Osteoblast (primary cell): ENCODE data around the gene ARNT2. TPM values are rescaled to one million over a fixed set of nuclear protein-coding genes. Genes with fewer than 3 reads are reported as not detected.

Experiments
- DNase-seq: peaks from one replicate; pipeline ENCODE4 v3.0.0; 2011; ENCODE audit warnings: low spot score, mixed read lengths; ENCODE audit not compliant: insufficient read length; ENCODE audit errors: missing footprints
- H2AFZ ChIP-seq: 2 replicates; pipeline ENCODE4 v1.6.0; 2011; ENCODE audit warnings: mild to moderate bottlenecking, low read length
- H3K27ac ChIP-seq: 2 replicates; pipeline ENCODE4 v1.5.1; 2011; ENCODE audit warnings: mild to moderate bottlenecking, low read depth, low read length, moderate library complexity
- H3K27me3 ChIP-seq: 2 replicates; pipeline ENCODE4 v1.6.0; 2012; ENCODE audit warnings: mild to moderate bottlenecking, control low read depth, inconsistent platforms, low read length, moderate library complexity; ENCODE audit not compliant: insufficient read depth
- H3K36me3 ChIP-seq: 2 replicates; pipeline ENCODE4 v1.5.1; 2011; ENCODE audit warnings: mild to moderate bottlenecking, low read length, control low read depth, moderate library complexity; ENCODE audit not compliant: insufficient read depth
- H3K4me1 ChIP-seq: 2 replicates; pipeline ENCODE4 v1.5.1; 2011; ENCODE audit warnings: mild to moderate bottlenecking, low read length, control low read depth, moderate library complexity; ENCODE audit not compliant: insufficient read depth
- H3K4me2 ChIP-seq: 2 replicates; pipeline ENCODE4 v1.6.0; 2011; ENCODE audit warnings: mild to moderate bottlenecking, low read length; ENCODE audit not compliant: insufficient read depth
- H3K4me3 ChIP-seq: fragments of 200-600 bp; sonication (generic); 3 replicates; pipeline ENCODE4 v1.5.1; 2012; ENCODE audit warnings: mild to moderate bottlenecking, low read length, inconsistent platforms; ENCODE audit not compliant: insufficient read depth
- H3K79me2 ChIP-seq: 2 replicates; pipeline ENCODE4 v1.6.0; 2012; ENCODE audit warnings: mild to moderate bottlenecking, low read length, control low read depth, inconsistent platforms; ENCODE audit not compliant: insufficient read depth
- H3K9me3 ChIP-seq: 2 replicates; pipeline ENCODE4 v1.5.1; 2011; ENCODE audit warnings: low read depth, low read length, control low read depth
- H4K20me1 ChIP-seq: 2 replicates; pipeline ENCODE4 v1.6.0; 2012; ENCODE audit warnings: mild to moderate bottlenecking, low read length, control low read depth; ENCODE audit not compliant: insufficient read depth
- total RNA-seq: library from RNA; depleted of rRNA; stranded (reverse); fragments of >200 nt; gene quantifications from 2 replicates; pipeline ENCODE4 v1.2.3, GENCODE V29; 2012
- TF ChIP-seq, protein P1 (sequence below): IDR thresholded peaks from 2 replicates; pipeline ENCODE4 v1.5.1; 2011; ENCODE audit warnings: mild to moderate bottlenecking, low read depth, low read length, moderate library complexity; ENCODE audit errors: extremely low read depth

Gene ARNT2
- total RNA-seq, 1 donor: 30.0 TPM

DNA sequence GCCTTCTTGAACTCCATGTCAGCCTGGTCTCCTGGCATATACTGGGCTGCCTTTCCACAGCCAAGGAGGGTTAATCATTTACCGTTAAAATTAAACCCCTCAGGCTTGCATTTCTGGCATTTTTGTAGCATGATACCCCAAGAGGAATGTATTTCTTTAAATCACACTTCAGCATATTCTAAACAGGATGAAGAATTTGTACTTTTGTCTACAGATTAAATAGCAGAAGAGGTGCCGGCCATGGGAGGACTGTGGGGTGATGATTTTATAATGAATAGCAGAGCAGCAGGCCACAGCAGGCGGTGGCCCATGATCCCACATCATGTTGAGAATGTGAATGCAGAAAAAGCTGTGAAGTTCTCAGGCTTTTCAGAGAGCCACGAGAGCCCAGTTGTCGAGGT, 90.2 kb downstream of the ARNT2 start:
- H3K9me3 ChIP-seq: no peaks in the 10 kb centered on the region
- H2AFZ ChIP-seq: no peak overlapping the region
- no peaks in the 10 kb centered on the region for H3K79me2 ChIP-seq
- no peak overlapping the region for H3K4me3 ChIP-seq
- H3K27me3 ChIP-seq: no peaks in the 10 kb centered on the region
- TF ChIP-seq, protein P1, sequence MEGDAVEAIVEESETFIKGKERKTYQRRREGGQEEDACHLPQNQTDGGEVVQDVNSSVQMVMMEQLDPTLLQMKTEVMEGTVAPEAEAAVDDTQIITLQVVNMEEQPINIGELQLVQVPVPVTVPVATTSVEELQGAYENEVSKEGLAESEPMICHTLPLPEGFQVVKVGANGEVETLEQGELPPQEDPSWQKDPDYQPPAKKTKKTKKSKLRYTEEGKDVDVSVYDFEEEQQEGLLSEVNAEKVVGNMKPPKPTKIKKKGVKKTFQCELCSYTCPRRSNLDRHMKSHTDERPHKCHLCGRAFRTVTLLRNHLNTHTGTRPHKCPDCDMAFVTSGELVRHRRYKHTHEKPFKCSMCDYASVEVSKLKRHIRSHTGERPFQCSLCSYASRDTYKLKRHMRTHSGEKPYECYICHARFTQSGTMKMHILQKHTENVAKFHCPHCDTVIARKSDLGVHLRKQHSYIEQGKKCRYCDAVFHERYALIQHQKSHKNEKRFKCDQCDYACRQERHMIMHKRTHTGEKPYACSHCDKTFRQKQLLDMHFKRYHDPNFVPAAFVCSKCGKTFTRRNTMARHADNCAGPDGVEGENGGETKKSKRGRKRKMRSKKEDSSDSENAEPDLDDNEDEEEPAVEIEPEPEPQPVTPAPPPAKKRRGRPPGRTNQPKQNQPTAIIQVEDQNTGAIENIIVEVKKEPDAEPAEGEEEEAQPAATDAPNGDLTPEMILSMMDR: no peak
- H3K4me2 ChIP-seq: no peak overlapping the region
- no peaks in the 10 kb centered on the region for H3K36me3 ChIP-seq
- H4K20me1 ChIP-seq: no peaks in the 10 kb centered on the region
- H3K4me1 ChIP-seq: peaks cover 40% of the 10 kb centered on the region
- H3K27ac ChIP-seq: peak overlapping the region; percentile 59
- no peak for DNase-seq

DNA sequence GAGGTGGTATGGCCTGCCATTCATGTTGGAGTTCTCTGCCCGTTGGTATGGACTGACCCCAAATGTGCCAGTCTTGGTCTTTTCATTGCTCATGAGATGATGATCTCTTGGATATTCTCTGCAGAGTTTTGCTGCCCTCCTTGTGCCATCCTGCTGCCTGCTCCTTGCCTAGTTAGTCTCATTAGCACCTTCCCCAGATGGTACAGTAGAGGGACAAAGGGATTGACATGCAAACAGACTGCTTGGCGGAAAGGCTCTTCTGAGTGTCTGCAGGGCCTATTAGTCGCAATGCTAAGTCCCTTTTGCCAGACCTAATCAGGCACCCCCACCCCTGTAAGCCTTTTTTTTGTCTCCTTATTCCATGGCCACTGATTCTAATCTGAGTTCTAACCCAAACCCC, 90.6 kb downstream of the ARNT2 start:
- Histone ChIP-seq H3K9me3 (no peaks in the 10 kb centered on the region), H2AFZ (no peak overlapping the region), H3K4me3 (no peak overlapping the region), H3K4me1 (peaks cover 36% of the 10 kb centered on the region), H4K20me1 (no peaks in the 10 kb centered on the region), H3K4me2 (no peak overlapping the region), H3K36me3 (no peaks in the 10 kb centered on the region), H3K27ac (peak overlapping the region; percentile 59), H3K27me3 (no peaks in the 10 kb centered on the region), H3K79me2 (no peaks in the 10 kb centered on the region)
- TF ChIP-seq, protein P1: no peak
- no peak for DNase-seq

DNA sequence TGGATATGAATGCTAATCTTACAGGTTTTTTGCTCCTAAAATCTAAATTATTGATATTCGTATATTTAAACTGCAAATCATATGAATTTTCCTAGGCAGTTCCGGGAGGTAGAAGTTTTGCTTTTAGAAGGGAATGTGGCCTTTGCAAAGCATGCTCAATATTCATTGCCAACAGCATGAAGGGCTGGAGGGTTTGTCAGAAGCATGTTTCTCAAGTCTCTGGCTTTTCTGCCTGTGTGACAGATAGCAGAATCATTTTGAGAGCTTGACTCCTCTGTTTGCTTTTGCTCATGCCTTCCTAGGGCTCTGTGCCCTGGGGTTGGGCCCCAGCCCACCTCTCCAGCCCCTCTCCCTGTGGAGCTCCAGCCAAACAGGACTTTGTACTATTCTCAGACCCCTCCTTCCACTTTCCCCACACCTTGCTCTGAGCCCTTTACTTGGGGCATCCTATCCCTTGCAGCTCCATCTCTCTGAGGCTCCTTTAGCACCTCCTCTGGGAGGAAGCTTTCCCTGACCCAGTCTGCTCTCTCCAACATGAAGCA, 91.3 kb downstream of the ARNT2 start:
- no peak for DNase-seq
- H3K27me3 ChIP-seq: no peaks in the 10 kb centered on the region
- peaks cover 31% of the 10 kb centered on the region for H3K4me1 ChIP-seq
- H3K36me3 ChIP-seq: no peaks in the 10 kb centered on the region
- peak overlapping the region; percentile 9 for H2AFZ ChIP-seq
- H4K20me1 ChIP-seq: no peaks in the 10 kb centered on the region
- H3K4me2 ChIP-seq: no peak overlapping the region
- no peak overlapping the region for H3K4me3 ChIP-seq
- H3K9me3 ChIP-seq: no peaks in the 10 kb centered on the region
- H3K27ac ChIP-seq: peak overlapping the region; percentile 59
- H3K79me2 ChIP-seq: no peaks in the 10 kb centered on the region
- TF ChIP-seq, protein P1: no peak

DNA sequence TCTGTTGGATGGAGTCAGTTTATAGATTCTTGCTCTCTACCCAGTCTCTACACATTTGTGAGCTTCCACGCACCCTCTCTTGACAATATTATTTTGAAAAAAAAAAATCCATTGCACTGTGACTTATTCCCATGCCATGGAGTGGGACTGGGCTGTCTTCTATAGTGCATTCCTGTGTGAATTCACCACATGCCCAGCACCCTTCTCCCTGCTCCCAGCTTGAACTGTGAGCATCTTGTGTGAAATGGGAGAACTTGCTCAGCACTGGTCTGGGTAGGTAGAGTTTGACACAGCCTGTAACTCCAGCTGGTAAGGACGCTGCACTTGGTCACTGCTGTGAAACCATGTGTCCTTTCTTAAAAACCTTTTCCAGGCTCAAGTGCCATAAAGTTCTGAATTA, 91.9 kb downstream of the ARNT2 start:
- Histone ChIP-seq H3K36me3 (no peaks in the 10 kb centered on the region), H3K9me3 (no peaks in the 10 kb centered on the region), H3K27ac (peak overlapping the region; percentile 5), H3K27me3 (no peaks in the 10 kb centered on the region), H3K4me3 (no peak overlapping the region), H2AFZ (no peak overlapping the region), H3K79me2 (no peaks in the 10 kb centered on the region), H3K4me1 (peaks cover 37% of the 10 kb centered on the region), H3K4me2 (no peak overlapping the region), H4K20me1 (no peaks in the 10 kb centered on the region)
- DNase-seq: no peak
- TF ChIP-seq, protein P1: no peak
